Superior temporal gyrus (tissue), 1 donor: ENCODE measurements around the gene HSPB6.

Experiments used
- DNase-seq: peaks from one replicate; pipeline ENCODE4 v3.0.0-alpha.2; 2016; ENCODE audit errors: extremely low spot score

Gene HSPB6

DNA sequence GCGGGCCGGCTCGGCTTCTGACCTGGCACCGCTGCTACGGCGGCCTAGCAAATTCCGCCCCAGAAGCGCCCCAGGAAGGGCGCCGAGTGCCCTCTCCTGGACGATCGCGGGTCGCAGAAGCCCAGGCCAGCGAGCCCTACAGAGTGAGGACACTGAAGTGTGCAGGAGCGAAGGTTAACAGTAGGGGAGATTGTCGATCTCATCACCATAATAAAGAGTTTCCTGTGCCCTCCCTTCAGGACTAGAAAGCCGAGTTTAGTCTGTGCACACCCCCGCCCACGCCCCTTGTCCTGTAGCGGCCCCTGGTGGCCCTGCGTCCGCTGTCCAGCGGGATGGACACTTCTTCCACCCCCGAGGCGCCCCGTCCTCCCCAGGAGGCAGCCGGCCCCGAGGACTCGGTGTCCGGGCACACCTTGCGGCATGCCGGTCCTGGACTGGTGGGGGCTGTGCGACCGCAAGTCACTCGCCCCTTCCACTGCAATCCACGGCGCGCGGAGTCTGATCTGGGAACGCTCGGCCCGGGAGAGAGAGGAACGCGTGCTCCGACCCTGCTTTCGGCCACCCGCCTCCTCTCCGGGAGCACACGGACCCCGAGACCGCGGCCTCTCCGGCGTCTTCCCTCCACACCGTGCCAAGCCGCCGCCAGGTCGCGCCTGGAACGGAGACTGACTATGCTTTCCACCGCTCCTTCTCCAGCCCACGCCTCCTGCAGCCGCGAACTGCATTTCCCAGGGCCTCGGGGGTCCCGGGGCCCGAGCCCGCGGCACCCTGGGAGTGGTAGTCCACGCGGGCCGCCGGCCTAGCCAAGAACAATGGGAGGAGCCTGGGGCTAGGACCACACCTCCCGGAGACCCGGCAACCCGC lies 39.8 kb downstream of the HSPB6 start:
- DNase-seq, result peak; percentile 93

GRCh38 chr19:35715981-35716800 lies 40.6 kb downstream of the HSPB6 start:
- no peak for DNase-seq

GRCh38 chr19:35715355-35715809 lies 41.4 kb downstream of the HSPB6 start:
- no peak for DNase-seq

DNA sequence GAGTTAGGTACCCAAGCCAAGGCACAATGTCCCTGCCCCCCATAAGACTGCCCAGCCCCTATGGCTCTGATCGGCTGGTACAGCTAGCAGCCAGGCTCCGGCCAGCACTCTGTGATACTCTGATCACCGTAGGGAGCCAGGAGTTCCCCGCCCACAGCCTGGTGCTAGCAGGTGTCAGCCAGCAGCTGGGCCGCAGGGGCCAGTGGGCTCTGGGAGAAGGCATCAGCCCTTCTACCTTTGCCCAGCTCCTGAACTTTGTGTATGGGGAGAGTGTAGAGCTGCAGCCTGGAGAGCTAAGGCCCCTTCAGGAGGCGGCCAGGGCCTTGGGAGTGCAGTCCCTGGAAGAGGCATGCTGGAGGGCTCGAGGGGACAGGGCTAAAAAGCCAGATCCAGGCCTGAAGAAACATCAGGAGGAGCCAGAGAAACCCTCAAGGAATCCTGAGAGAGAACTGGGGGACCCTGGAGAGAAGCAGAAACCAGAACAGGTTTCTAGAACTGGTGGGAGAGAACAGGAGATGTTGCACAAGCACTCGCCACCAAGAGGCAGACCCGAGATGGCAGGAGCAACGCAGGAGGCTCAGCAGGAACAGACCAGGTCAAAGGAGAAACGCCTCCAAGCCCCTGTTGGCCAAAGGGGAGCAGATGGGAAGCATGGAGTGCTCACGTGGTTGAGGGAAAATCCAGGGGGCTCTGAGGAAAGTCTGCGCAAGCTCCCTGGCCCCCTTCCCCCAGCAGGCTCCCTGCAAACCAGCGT lies 42.1 kb downstream of the HSPB6 start:
- DNase-seq, result no peak

GRCh38 chr19:35713904-35714495 lies 42.8 kb downstream of the HSPB6 start:
- DNase-seq, result no peak

- DNase-seq, result no peak
These were observed 43.4 kb downstream of the HSPB6 start for GRCh38 chr19:35713506-35713850.

- DNase-seq, result no peak
These were observed 44.0 kb downstream of the HSPB6 start for GRCh38 chr19:35712567-35713505.

DNA sequence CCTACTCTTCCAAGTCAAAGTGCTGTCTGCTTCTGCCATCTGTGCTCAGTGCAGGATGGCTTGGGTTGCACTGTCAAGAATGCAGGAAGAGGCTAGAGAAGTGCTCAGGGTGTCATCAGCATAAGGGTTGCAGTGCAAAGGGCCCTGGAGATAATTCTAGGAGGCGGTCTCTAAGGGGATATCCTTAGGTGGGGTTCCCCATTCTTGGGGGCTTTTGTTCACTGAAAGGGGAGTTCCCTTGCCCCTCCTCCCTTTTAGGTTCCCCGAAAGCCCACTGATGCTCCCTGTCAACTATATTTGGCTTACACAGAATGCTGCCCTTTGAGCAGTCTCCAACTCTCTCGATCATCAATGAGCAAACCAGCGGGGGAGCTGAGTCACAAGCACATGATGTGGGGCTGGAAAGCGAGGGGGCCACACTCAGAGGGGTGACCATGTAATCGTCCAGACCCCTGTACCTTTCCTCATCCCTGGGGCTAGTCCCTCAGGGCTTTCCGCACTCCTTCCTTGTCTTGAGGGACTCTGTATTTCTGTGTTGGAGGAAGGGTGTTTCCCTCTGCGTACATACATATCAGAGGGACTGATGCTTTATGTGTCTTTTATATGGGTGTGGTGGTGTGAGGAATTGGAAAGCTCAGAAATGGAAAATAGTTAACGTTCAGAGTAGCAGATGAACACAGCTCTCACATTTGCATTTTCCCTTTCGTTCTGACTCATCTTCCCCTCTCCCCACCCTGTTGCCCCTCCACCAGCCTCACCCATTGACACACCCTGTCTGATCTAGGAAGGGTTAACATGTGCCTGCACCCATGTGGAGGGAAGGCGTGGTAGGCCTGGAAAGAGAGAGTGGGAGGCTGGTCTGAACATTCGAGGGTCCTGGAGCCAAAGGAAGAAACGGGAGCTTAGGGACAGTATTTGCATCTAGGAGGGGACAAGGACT lies 45.8 kb downstream of the HSPB6 start:
- DNase-seq, result no peak

DNA sequence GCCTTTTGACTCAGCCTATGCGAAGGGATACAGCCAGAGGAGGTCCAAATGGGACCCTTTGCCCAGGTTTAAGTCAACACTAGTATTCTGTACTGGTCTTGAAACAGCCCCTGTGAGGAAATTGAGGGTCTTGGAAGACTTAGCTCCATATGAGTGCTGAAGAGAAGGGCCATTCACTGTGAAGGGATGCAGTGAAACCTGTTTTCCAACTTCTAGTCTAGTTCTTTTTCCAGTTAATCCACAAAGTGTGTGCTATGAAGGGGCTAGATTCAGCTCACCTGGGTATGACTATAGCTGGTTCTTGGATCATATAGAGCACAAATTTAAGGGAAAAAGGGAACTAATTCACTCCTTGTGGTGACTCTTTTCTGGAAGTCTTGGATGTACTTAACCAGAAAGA lies 48.4 kb downstream of the HSPB6 start:
- no peak for DNase-seq
